Body of pancreas (tissue), 4 donors: ENCODE results near the gene THADA. TPM values are rescaled to one million over a fixed set of nuclear protein-coding genes. Genes with fewer than 3 reads are reported as not detected.
A peak's percentile ranks its signal among the peaks of the same experiment; 100 is the strongest.

ENCODE experiments used
- ATAC-seq: fragments of 150-250 bp; one replicate; pipeline ENCODE4 v1.9.1; 2016
- DNase-seq, 4 donors: peaks; one replicate each; pipeline ENCODE4 v3.0.0-alpha.2; 2019
- H3K27ac ChIP-seq, 4 donors: fragments of 200-600 bp; sonication (generic); 1 replicate in 3 of 4; 2 replicates in 1 of 4; pipeline versions ENCODE4 v1.5.1 to v1.6.1; 2016 to 2019; ENCODE audit warnings: mild to moderate bottlenecking in 1 of 4, mixed read lengths in 1 of 4, moderate library complexity in 1 of 4
- H3K27me3 ChIP-seq, 2 donors: fragments of 200-600 bp; sonication (generic); one replicate each; pipeline ENCODE4 v1.6.0; 2016; ENCODE audit warnings: mild to moderate bottlenecking in 1 of 2
- H3K36me3 ChIP-seq, 2 donors: fragments of 200-600 bp; sonication (generic); replicated peaks in 1 of 2; 2 replicates each; pipeline ENCODE4 v1.5.1; 2016; ENCODE audit warnings: low read depth in 2 of 2; ENCODE audit not compliant: insufficient read depth in 1 of 2
- H3K4me1 ChIP-seq: fragments of 200-600 bp; sonication (generic); one replicate; pipeline ENCODE4 v1.6.0; 2016
- H3K4me3 ChIP-seq, 2 donors: fragments of 200-600 bp; sonication (generic); 1 replicate in 1 of 2; 2 replicates in 1 of 2; pipeline ENCODE4 v1.5.1; 2016 to 2019
- H3K9me3 ChIP-seq, 3 donors: fragments of 200-600 bp; sonication (generic); 1 replicate in 2 of 3; 2 replicates in 1 of 3; pipeline ENCODE4 v1.5.1; 2016
- POLR2A ChIP-seq, 3 donors: fragments of 450-650 bp; IDR thresholded peaks; one replicate each; pipeline ENCODE4 v1.6.1; 2016; ENCODE audit warnings: antibody characterized with exemption in 3 of 3, mild to moderate bottlenecking in 2 of 3
- WGBS, 2 donors: methylation state at CpG; one replicate each; pipeline ENCODE4 v1.1.5; 2017; 5-methylcytosine and 5-hydroxymethylcytosine counted together
- intact Hi-C: fragments of 100-400 bp; cut with DNase I; formaldehyde crosslinking; loops from one replicate; pipeline ENCODE4 v1.15.1; 2023
- total RNA-seq, 2 donors: library from RNA; depleted of rRNA; stranded (reverse); fragments of >200 nt; gene quantifications; one replicate each; pipeline ENCODE4 v1.1.0, GENCODE V29; 2016
- TF ChIP-seq, protein P1 (sequence below), 7 experiments: fragments of 450-650 bp in 4 of 7; fragments of 200-600 bp in 3 of 7; sonication (generic) in 3 of 7; IDR thresholded peaks; one replicate each; pipeline ENCODE4 v1.5.1; 2016 to 2019; ENCODE audit warnings: antibody characterized with exemption in 7 of 7

Gene THADA
- total RNA-seq, 2 donors from 2014 or later = 27.5 to 41.9 TPM

DNA sequence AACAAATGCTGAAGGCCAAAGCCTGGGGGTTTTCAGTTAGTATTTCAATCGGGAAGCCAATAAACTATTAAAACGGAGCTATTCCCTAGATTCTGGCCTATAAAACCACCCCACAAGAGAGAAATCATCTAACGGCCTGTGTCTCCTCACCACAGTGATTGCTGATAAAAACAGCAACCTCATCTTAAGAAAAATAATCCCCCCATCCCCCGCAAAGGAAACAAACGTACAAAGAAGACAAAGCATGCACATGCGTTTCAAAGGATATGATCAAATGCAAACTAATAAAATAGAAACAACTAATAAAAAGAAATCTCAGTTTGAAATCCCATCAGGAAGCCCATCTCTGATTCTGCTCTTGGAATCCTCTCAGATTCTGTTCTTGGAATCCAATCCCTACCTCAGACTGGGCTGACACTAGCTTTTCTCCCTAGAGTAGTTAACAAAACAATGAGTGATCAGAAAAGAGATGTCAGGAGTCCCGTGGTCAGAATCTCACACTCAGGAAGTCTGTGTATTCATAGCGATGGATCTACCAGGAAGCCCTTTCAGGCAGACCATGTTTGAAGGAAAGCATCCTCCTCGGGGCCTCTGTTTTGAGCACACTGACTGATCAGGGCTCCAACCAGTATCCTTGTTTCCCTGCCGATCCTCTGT, 150.7 kb downstream of the THADA start:
- no peak for TF ChIP-seq POLR2A (IDR thresholded peaks at IDR 0.05)
- TF ChIP-seq, protein P1, sequence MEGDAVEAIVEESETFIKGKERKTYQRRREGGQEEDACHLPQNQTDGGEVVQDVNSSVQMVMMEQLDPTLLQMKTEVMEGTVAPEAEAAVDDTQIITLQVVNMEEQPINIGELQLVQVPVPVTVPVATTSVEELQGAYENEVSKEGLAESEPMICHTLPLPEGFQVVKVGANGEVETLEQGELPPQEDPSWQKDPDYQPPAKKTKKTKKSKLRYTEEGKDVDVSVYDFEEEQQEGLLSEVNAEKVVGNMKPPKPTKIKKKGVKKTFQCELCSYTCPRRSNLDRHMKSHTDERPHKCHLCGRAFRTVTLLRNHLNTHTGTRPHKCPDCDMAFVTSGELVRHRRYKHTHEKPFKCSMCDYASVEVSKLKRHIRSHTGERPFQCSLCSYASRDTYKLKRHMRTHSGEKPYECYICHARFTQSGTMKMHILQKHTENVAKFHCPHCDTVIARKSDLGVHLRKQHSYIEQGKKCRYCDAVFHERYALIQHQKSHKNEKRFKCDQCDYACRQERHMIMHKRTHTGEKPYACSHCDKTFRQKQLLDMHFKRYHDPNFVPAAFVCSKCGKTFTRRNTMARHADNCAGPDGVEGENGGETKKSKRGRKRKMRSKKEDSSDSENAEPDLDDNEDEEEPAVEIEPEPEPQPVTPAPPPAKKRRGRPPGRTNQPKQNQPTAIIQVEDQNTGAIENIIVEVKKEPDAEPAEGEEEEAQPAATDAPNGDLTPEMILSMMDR (IDR thresholded peaks at IDR 0.05) = no peak
- intact Hi-C loops = no loop called here

DNA sequence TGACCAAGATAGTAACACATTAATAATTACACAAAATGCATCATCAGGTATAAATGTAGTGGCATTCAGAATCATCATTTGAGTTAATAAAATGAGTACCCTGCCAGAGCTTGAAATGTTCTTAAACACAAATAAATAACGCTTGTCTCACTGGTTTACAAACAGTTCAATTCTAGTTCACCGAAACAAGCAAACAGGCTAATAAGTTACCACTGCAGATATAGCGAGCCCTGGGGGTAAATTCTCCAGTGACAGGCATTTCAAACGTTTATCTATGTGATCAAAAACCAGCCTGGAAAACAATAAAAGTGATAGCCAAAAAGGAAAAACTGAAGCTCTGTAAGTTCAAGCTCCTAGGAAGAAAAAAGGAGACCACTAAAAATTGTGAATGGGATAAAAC, 152.6 kb downstream of the THADA start:
- Histone ChIP-seq H3K4me1 (peaks cover 25% of the 10 kb centered on the region), H3K27ac (peak overlapping the region in 3 of 4 donors; percentile 5 to 57 (median 9)), H3K4me3 (no peak overlapping the region), H3K36me3 (no peaks in the 10 kb centered on the region), H3K9me3 (no peaks in the 10 kb centered on the region), H3K27me3 (no peaks in the 10 kb centered on the region)
- intact Hi-C loops = no loop called here
- TF ChIP-seq, protein P1 (IDR thresholded peaks at IDR 0.05) = no peak
- TF ChIP-seq POLR2A (IDR thresholded peaks at IDR 0.05) = no peak
- 70 to 73% methylated on average over 4 of the region's 4 CpGs for WGBS, 2 donors
- no peak for DNase-seq
- ATAC-seq = peak; percentile 71

More for the DNA sequence above, 150.7 kb downstream of the THADA start:
- Histone ChIP-seq H3K27me3 (no peaks in the 10 kb centered on the region), H3K36me3 (no peaks in the 10 kb centered on the region), H3K4me1 (peaks cover 23% of the 10 kb centered on the region), H3K4me3 (no peak overlapping the region), H3K9me3 (no peaks in the 10 kb centered on the region), H3K27ac (no peak overlapping the region)
- WGBS, 2 donors = 81 to 93% methylated on average over 10 of the region's 10 CpGs
- ATAC-seq = no peak
- DNase-seq = no peak

DNA sequence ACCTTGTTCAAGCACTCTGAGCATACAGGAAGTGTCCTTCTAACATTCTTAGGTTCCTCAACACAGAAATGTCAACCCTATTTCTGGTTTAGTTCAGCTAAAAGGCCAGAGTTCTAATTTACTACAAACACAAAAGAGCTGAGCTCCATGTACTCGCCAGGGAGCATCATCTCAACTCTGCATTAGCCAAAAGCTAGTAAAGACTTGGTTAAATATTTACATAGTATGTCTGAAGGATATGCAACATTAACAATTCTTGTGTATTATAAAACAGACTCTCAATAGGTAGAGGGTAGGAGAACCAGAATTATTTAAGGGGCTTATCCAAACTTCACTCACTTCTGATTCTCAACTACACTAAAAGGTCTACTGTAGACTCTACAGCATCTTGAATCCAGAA, 154.6 kb downstream of the THADA start:
- Histone ChIP-seq H3K36me3 (no peaks in the 10 kb centered on the region), H3K4me3 (no peak overlapping the region), H3K27ac (no peak overlapping the region), H3K27me3 (no peaks in the 10 kb centered on the region), H3K4me1 (peaks cover 25% of the 10 kb centered on the region), H3K9me3 (no peaks in the 10 kb centered on the region)
- no peak for ATAC-seq
- TF ChIP-seq POLR2A (IDR thresholded peaks at IDR 0.05) = no peak
- TF ChIP-seq, protein P1 (IDR thresholded peaks at IDR 0.05) = no peak
- intact Hi-C loops = no loop called here
- DNase-seq = no peak
- WGBS, 2 donors = 71 to 81% methylated on average over 1 of the region's 1 CpG

DNA sequence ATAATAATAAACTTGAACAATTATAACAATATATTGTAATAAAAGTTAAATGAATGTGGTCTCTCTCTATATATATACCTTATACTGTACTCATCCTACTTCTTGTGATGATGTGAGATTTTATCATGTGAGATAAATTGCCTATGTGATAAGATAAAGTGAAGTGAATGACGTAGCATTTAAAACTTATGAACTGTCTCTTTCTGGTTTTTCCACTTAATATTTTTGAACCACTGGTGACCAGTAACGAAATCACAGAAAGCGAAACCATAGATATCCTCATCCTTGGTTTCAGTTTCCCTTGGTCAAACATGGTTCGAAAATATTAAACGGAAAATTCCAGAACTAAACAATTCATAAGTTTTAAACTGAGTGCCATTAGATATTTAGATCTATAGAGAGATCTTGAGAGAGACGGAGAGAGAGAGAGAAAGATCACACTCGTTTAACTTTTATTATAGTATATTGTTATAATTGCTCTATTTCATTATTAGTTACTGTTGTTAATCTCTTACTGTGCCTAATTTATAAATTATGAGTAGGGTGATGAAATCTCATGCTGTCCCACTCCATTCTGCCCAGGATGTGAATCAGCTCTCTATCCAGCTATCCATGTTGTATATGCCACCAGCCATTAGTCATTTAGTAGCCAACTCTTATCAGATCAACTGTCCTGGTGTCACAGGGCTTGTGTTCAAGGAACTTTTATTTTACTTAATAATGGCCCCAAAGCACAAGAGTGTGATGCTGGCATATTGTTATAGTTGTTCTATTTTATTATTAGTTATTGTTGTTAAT, 156.8 kb downstream of the THADA start:
- H3K4me3 ChIP-seq = no peak overlapping the region
- DNase-seq = no peak
- intact Hi-C loops = no loop called here
- no peak for TF ChIP-seq POLR2A (IDR thresholded peaks at IDR 0.05)
- TF ChIP-seq, protein P1 (IDR thresholded peaks at IDR 0.05) = no peak
- no peaks in the 10 kb centered on the region for H3K27me3 ChIP-seq
- no peak overlapping the region for H3K27ac ChIP-seq
- no peaks in the 10 kb centered on the region for H3K36me3 ChIP-seq
- H3K4me1 ChIP-seq = peaks cover 25% of the 10 kb centered on the region
- ATAC-seq = no peak
- 84 to 94% methylated on average over 7 of the region's 7 CpGs for WGBS, 2 donors
- H3K9me3 ChIP-seq = no peaks in the 10 kb centered on the region
